Smooth muscle cell (in vitro differentiated cells): ENCODE results near the gene NUDT8. TPM values are rescaled to one million over a fixed set of nuclear protein-coding genes. Genes with fewer than 3 reads are reported as not detected.

Experiments
- DNase-seq: peaks from one replicate; lab custom pipeline; 2025; ENCODE audit not compliant: unreplicated experiment; lab: John Stamatoyannopoulos, UW
- H2AFZ ChIP-seq: fragments of 200-600 bp; sonication (generic); 2 replicates; pipeline ENCODE4 v1.6.0; 2016; ENCODE audit warnings: antibody characterized with exemption, low read depth, mild to moderate bottlenecking
- H3F3A ChIP-seq: fragments of 200-600 bp; sonication (generic); 2 replicates; pipeline ENCODE4 v1.6.0; 2017; ENCODE audit warnings: antibody characterized with exemption, low read depth
- H3K27ac ChIP-seq: fragments of 200-600 bp; sonication (generic); 2 replicates; pipeline ENCODE4 v1.5.1; 2016; ENCODE audit warnings: low read depth, mild to moderate bottlenecking
- H3K27me3 ChIP-seq: fragments of 200-600 bp; sonication (generic); 2 replicates; pipeline ENCODE4 v1.6.1; 2016; ENCODE audit warnings: low read depth, mild to moderate bottlenecking
- H3K36me3 ChIP-seq: fragments of 200-600 bp; sonication (generic); 2 replicates; pipeline ENCODE4 v1.5.1; 2016; ENCODE audit warnings: low read depth
- H3K4me1 ChIP-seq: fragments of 200-600 bp; sonication (generic); 2 replicates; pipeline ENCODE4 v1.5.1; 2016; ENCODE audit warnings: low read depth
- H3K4me2 ChIP-seq: fragments of 200-600 bp; sonication (generic); 2 replicates; pipeline ENCODE4 v1.6.0; 2016; ENCODE audit warnings: mild to moderate bottlenecking
- H3K4me3 ChIP-seq: fragments of 200-600 bp; sonication (generic); 2 replicates; pipeline ENCODE4 v1.5.1; 2016; ENCODE audit warnings: mild to moderate bottlenecking
- H3K79me2 ChIP-seq: fragments of 200-600 bp; sonication (generic); 2 replicates; pipeline ENCODE4 v1.6.0; 2016; ENCODE audit warnings: low read depth, mild to moderate bottlenecking
- H3K9ac ChIP-seq: fragments of 200-600 bp; sonication (generic); 2 replicates; pipeline ENCODE4 v1.6.0; 2016; ENCODE audit warnings: low read depth
- H3K9me3 ChIP-seq: fragments of 200-600 bp; sonication (generic); replicated peaks from 2 replicates; pipeline ENCODE4 v1.5.1; 2016; ENCODE audit warnings: low read depth
- H4K20me1 ChIP-seq: fragments of 200-600 bp; sonication (generic); 2 replicates; pipeline ENCODE4 v1.6.0; 2016; ENCODE audit warnings: low read depth
- CTCF ChIP-seq: fragments of 200-600 bp; sonication (generic); IDR thresholded peaks from 2 replicates; pipeline ENCODE4 v1.5.1; 2017; ENCODE audit warnings: borderline replicate concordance, mild to moderate bottlenecking, antibody characterized with exemption; ENCODE audit not compliant: insufficient read depth, poor library complexity, severe bottlenecking
- WGBS: methylation state at CpG from one replicate; pipeline ENCODE4 v1.1.7; 2016; ENCODE audit warnings: low lambda C conversion rate; 5-methylcytosine and 5-hydroxymethylcytosine counted together
- polyA plus RNA-seq: library from polyadenylated mRNA; unstranded; fragments of >200 nt; fragmentation: Nextera tagmentation; extraction: Ambion mirVana; gene quantifications from 2 replicates; pipeline ENCODE4 v1.2.1, GENCODE V29; 2016
- total RNA-seq: library from RNA; depleted of rRNA; stranded (reverse); fragments of >200 nt; gene quantifications from 2 replicates; pipeline ENCODE4 v1.2.3, GENCODE V29; 2014

NUDT8 gene
- total and polyA plus RNA-seq, 2 experiments from 2014 or later = 0.67 to 15.6 TPM

- H3K4me2 ChIP-seq = no peak overlapping the region
- H3K4me1 ChIP-seq = no peaks in the 10 kb centered on the region
- H3K4me3 ChIP-seq = no peak overlapping the region
- no peak for DNase-seq
- H2AFZ ChIP-seq = no peak overlapping the region
- 94% methylated on average over 29 of the region's 30 CpGs for WGBS
- no peak overlapping the region for H3K27ac ChIP-seq
- no peak overlapping the region for H3K9ac ChIP-seq
- no peaks in the 10 kb centered on the region for H3K9me3 ChIP-seq
- H4K20me1 ChIP-seq = no peaks in the 10 kb centered on the region
- no peaks in the 10 kb centered on the region for H3F3A ChIP-seq
- no peaks in the 10 kb centered on the region for H3K27me3 ChIP-seq
- TF ChIP-seq CTCF = no peak
- no peaks in the 10 kb centered on the region for H3K79me2 ChIP-seq
- H3K36me3 ChIP-seq = no peaks in the 10 kb centered on the region
Observed at GRCh38 chr11:67632982-67633755, 3.4 kb upstream of the NUDT8 start.

- no peak overlapping the region for H3K4me3 ChIP-seq
- H3K36me3 ChIP-seq = no peaks in the 10 kb centered on the region
- H3K27ac ChIP-seq = no peak overlapping the region
- no peaks in the 10 kb centered on the region for H3K4me1 ChIP-seq
- H3K9ac ChIP-seq = no peak overlapping the region
- no peaks in the 10 kb centered on the region for H3K9me3 ChIP-seq
- DNase-seq = no peak
- no peak overlapping the region for H2AFZ ChIP-seq
- no peaks in the 10 kb centered on the region for H3F3A ChIP-seq
- H4K20me1 ChIP-seq = no peaks in the 10 kb centered on the region
- no peaks in the 10 kb centered on the region for H3K79me2 ChIP-seq
- H3K27me3 ChIP-seq = no peaks in the 10 kb centered on the region
- 95% methylated on average over 12 of the region's 12 CpGs for WGBS
- TF ChIP-seq CTCF = no peak
- H3K4me2 ChIP-seq = no peak overlapping the region
Observed at GRCh38 chr11:67632175-67632981, 2.6 kb upstream of the NUDT8 start.

- no peaks in the 10 kb centered on the region for H3K79me2 ChIP-seq
- no peaks in the 10 kb centered on the region for H3K9me3 ChIP-seq
- H3K27ac ChIP-seq = no peak overlapping the region
- H3K36me3 ChIP-seq = no peaks in the 10 kb centered on the region
- H3K4me2 ChIP-seq = no peak overlapping the region
- H2AFZ ChIP-seq = no peak overlapping the region
- H4K20me1 ChIP-seq = no peaks in the 10 kb centered on the region
- 90% methylated on average over 2 of the region's 2 CpGs for WGBS
- H3K4me3 ChIP-seq = no peak overlapping the region
- no peaks in the 10 kb centered on the region for H3F3A ChIP-seq
- no peaks in the 10 kb centered on the region for H3K4me1 ChIP-seq
- no peak for DNase-seq
- H3K9ac ChIP-seq = no peak overlapping the region
- no peaks in the 10 kb centered on the region for H3K27me3 ChIP-seq
- no peak for TF ChIP-seq CTCF
Observed at GRCh38 chr11:67631853-67632174, 2.1 kb upstream of the NUDT8 start.
